GM12865 (cell line): ENCODE data around the gene GLTPD2.

Experiments
- DNase-seq: peaks from one replicate; pipeline ENCODE4 v3.0.0; 2010; ENCODE audit warnings: low read depth
- H3K4me3 ChIP-seq: 2 replicates; pipeline ENCODE4 v1.5.1; 2011; ENCODE audit warnings: mild to moderate bottlenecking, low read depth, low read length, control low read depth
- TF ChIP-seq, protein P1 (sequence below): IDR thresholded peaks from 2 replicates; pipeline ENCODE4 v1.5.1; 2011; ENCODE audit warnings: low read length, control low read depth, low read depth, inconsistent platforms; ENCODE audit not compliant: insufficient read depth; ENCODE audit errors: missing control alignments

GLTPD2 gene

DNA sequence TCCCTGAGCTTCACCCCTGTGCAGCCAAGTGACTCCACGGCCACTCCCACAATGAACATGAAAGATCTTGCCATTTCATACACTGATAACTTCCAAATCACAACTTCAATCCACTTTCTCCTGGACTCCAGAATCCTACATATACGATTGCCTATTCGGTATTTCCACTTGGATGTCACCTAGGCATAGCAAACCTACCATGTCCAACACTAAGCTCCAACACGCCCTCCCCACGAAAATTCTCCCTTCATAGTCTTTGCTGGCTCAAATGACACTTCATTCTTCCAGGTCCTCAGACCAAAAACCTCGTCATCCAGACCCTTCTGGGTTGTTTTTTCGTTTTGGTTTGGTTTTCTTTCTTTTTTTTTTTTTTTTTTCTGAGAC, 1.9 kb downstream of the GLTPD2 start:
- TF ChIP-seq, protein P1, sequence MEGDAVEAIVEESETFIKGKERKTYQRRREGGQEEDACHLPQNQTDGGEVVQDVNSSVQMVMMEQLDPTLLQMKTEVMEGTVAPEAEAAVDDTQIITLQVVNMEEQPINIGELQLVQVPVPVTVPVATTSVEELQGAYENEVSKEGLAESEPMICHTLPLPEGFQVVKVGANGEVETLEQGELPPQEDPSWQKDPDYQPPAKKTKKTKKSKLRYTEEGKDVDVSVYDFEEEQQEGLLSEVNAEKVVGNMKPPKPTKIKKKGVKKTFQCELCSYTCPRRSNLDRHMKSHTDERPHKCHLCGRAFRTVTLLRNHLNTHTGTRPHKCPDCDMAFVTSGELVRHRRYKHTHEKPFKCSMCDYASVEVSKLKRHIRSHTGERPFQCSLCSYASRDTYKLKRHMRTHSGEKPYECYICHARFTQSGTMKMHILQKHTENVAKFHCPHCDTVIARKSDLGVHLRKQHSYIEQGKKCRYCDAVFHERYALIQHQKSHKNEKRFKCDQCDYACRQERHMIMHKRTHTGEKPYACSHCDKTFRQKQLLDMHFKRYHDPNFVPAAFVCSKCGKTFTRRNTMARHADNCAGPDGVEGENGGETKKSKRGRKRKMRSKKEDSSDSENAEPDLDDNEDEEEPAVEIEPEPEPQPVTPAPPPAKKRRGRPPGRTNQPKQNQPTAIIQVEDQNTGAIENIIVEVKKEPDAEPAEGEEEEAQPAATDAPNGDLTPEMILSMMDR, result no peak
- H3K4me3 ChIP-seq, result peak overlapping the region; percentile 73
- no peak for DNase-seq

DNA sequence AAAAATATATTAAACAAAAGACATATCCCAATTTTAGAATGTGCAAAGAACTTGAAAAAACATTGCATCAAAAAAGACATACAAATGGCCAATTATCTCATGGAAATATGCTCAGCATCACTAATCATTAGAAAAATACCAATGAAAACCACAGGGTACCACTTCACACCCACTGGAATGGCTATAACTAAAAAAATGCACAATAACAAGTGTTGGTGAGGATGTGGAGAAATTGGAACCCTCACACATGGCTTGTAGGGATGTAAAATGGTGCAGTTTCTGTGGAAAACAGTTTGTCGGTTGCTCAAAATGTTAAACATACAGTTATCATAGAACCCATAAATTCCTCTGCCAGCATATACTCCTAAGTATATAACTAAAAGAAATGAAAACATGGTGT, 6.4 kb downstream of the GLTPD2 start:
- TF ChIP-seq, protein P1, result no peak
- H3K4me3 ChIP-seq, result no peak overlapping the region
- no peak for DNase-seq

DNA sequence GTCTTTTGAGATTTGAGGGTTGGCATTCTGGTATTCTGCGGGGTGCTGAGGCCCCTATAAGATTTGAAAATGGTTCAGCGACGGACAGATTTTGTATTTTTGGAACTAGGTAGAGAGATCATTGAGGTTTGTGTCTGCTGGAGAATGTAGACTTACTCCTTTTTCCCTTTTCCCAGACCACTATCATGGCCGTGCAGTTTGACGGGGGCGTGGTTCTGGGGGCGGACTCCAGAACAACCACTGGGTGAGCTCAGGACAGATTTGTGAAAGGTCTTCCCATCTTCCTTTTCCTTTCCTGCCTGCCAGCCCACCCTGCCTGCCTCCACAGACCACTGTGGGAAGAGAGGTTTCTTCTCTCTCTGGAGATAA, 7.8 kb downstream of the GLTPD2 start:
- peak; percentile 40 for DNase-seq
- peak overlapping the region; percentile 49 for H3K4me3 ChIP-seq
- TF ChIP-seq, protein P1, result no peak

DNA sequence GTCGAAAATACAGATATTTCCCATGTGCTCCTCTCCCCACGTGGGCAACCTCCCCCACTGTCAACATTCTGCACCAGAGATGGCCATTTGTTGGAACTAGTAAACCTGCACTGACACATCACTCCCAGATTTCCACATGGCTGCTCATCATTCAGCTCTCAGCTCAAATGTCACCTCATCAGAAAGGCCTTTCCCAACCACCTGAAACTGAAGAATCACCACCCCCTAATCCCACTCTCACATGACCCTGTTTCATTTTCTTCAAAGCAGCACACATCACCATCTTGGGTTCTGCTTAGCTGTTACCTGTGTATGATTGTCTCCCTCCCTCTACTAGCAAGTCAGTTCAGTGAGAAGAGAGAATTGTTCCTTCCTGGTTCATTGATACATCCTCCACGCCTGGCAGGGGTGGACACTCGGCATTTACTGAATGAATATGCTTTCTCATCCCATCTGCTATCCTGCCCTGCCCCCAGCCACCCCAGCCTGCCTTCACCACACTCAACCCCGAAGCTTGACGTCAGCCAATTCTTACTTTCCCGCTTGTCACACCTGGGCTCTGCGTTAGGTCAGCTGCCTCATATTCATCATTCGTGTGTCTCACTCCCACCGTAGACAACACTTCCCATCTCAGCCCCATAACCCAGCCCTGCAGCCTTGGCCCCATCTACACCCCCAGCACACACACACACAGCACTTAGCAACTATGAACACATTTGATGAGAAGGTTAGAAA, 11.9 kb downstream of the GLTPD2 start:
- H3K4me3 ChIP-seq, result no peak overlapping the region
- peak; percentile 59 for DNase-seq
- TF ChIP-seq, protein P1, result no peak

DNA sequence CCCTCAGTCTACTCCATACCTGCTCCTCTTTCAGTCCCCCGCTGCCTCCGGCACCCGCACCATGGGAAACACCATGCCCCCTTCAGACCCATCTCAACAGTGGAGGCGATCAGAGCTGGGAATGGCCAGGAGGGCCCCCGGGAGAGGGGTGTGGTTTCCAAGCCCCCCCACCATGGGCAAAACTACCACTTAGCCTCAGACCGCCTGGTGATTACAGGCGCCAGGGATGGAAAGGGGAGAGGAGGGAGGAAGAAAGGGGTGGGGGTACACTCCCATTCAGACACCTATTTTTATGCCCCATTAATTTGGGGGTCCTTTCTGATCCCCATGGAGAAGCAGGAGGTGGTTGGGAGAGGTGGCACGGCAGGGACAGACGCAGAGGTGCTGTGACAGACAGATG, 13.5 kb downstream of the GLTPD2 start, which contains the start of gene C17orf114:
Gene C17orf114 (minus strand): TSS at position 101 of the 400 bp plus-strand sequence.
- no peak within 1 kb of the TSS for H3K4me3 ChIP-seq
- TF ChIP-seq, protein P1, result no peak
- no peak for DNase-seq

DNA sequence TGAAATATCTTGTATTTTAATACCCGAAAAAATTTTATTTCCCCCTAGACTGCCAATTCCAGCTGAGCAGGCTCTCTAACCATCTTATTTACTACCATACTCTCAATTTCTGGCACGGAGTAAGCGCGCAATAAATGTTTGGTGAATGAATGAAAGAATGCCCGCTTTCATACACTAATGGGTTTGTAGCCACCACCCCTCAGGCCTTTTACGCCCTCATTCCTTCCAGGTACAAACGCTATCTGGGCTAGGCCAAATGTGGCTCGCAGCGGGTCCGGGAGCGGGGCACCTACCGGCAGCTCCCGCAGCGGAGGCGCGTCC, 17.7 kb downstream of the GLTPD2 start:
- DNase-seq, result no peak
- TF ChIP-seq, protein P1, result no peak
- peak overlapping the region; percentile 42 for H3K4me3 ChIP-seq
